Body of pancreas (tissue), 4 donors: Measurements from ENCODE around the gene HUWE1. TPM values are rescaled to one million over a fixed set of nuclear protein-coding genes. Genes with fewer than 3 reads are reported as not detected.

Experiments used
- ATAC-seq: fragments of 150-250 bp; one replicate; pipeline ENCODE4 v1.9.1; 2016
- DNase-seq, 4 donors: peaks; one replicate each; pipeline ENCODE4 v3.0.0-alpha.2; 2019
- H3K27ac ChIP-seq, 4 donors: fragments of 200-600 bp; sonication (generic); 1 replicate in 3 of 4; 2 replicates in 1 of 4; pipeline versions ENCODE4 v1.5.1 to v1.6.1; 2016 to 2019; ENCODE audit warnings: mild to moderate bottlenecking in 1 of 4, mixed read lengths in 1 of 4, moderate library complexity in 1 of 4
- H3K27me3 ChIP-seq, 2 donors: fragments of 200-600 bp; sonication (generic); one replicate each; pipeline ENCODE4 v1.6.0; 2016; ENCODE audit warnings: mild to moderate bottlenecking in 1 of 2
- H3K36me3 ChIP-seq, 2 donors: fragments of 200-600 bp; sonication (generic); replicated peaks in 1 of 2; 2 replicates each; pipeline ENCODE4 v1.5.1; 2016; ENCODE audit warnings: low read depth in 2 of 2; ENCODE audit not compliant: insufficient read depth in 1 of 2
- H3K4me1 ChIP-seq: fragments of 200-600 bp; sonication (generic); one replicate; pipeline ENCODE4 v1.6.0; 2016
- H3K4me3 ChIP-seq, 2 donors: fragments of 200-600 bp; sonication (generic); 1 replicate in 1 of 2; 2 replicates in 1 of 2; pipeline ENCODE4 v1.5.1; 2016 to 2019
- H3K9me3 ChIP-seq, 3 donors: fragments of 200-600 bp; sonication (generic); 1 replicate in 2 of 3; 2 replicates in 1 of 3; pipeline ENCODE4 v1.5.1; 2016
- CTCF ChIP-seq, 7 experiments: fragments of 450-650 bp in 4 of 7; fragments of 200-600 bp in 3 of 7; sonication (generic) in 3 of 7; IDR thresholded peaks; one replicate each; pipeline ENCODE4 v1.5.1; 2016 to 2019; ENCODE audit warnings: antibody characterized with exemption in 7 of 7
- POLR2A ChIP-seq, 3 donors: fragments of 450-650 bp; IDR thresholded peaks; one replicate each; pipeline ENCODE4 v1.6.1; 2016; ENCODE audit warnings: antibody characterized with exemption in 3 of 3, mild to moderate bottlenecking in 2 of 3
- WGBS, 2 donors: methylation state at CpG; one replicate each; pipeline ENCODE4 v1.1.5; 2017; 5-methylcytosine and 5-hydroxymethylcytosine counted together
- intact Hi-C: fragments of 100-400 bp; cut with DNase I; formaldehyde crosslinking; loops from one replicate; pipeline ENCODE4 v1.15.1; 2023
- total RNA-seq, 2 donors: library from RNA; depleted of rRNA; stranded (reverse); fragments of >200 nt; gene quantifications; one replicate each; pipeline ENCODE4 v1.1.0, GENCODE V29; 2016

Gene HUWE1
- total RNA-seq, 2 donors from 2014 or later, result 67.2 to 102 TPM

- peaks cover 16% of the 10 kb centered on the region for H3K4me1 ChIP-seq
- DNase-seq (no peak), ATAC-seq (no peak)
- no peaks in the 10 kb centered on the region for H3K9me3 ChIP-seq
- H3K36me3 ChIP-seq, result no peaks in the 10 kb centered on the region
- intact Hi-C loops, result no loop called here
- no peak overlapping the region for H3K4me3 ChIP-seq
- H3K27me3 ChIP-seq, result no peaks in the 10 kb centered on the region
- TF ChIP-seq CTCF (IDR thresholded peaks at IDR 0.05), result no peak
- TF ChIP-seq POLR2A (IDR thresholded peaks at IDR 0.05), result no peak
- 75 to 76% methylated on average over 1 of the region's 1 CpG for WGBS, 2 donors
- no peak overlapping the region for H3K27ac ChIP-seq
These were observed 20.3 kb downstream of the HUWE1 start for GRCh38 chrX:53666171-53666570.

GRCh38 chrX:53660004-53660403 lies 26.5 kb downstream of the HUWE1 start:
- DNase-seq, result no peak
- no peak for ATAC-seq
- no peak overlapping the region for H3K4me3 ChIP-seq
- no peaks in the 10 kb centered on the region for H3K27me3 ChIP-seq
- H3K9me3 ChIP-seq, result no peaks in the 10 kb centered on the region
- intact Hi-C loops, result no loop called here
- H3K27ac ChIP-seq, result no peak overlapping the region
- TF ChIP-seq CTCF (IDR thresholded peaks at IDR 0.05) (no peak), POLR2A (IDR thresholded peaks at IDR 0.05) (no peak)
- WGBS, 2 donors, result 71 to 77% methylated on average over 3 of the region's 3 CpGs
- peaks cover 5% of the 10 kb centered on the region for H3K4me1 ChIP-seq
- H3K36me3 ChIP-seq, result no peaks in the 10 kb centered on the region

- H3K27ac ChIP-seq, result no peak overlapping the region
- no peaks in the 10 kb centered on the region for H3K27me3 ChIP-seq
- no peak overlapping the region for H3K4me3 ChIP-seq
- H3K4me1 ChIP-seq, result peaks cover 5% of the 10 kb centered on the region
- no peaks in the 10 kb centered on the region for H3K9me3 ChIP-seq
- DNase-seq, result no peak
- no peaks in the 10 kb centered on the region for H3K36me3 ChIP-seq
- TF ChIP-seq POLR2A (IDR thresholded peaks at IDR 0.05) (no peak), CTCF (IDR thresholded peaks at IDR 0.05) (no peak)
- WGBS, 2 donors, result 83 to 94% methylated on average over 1 of the region's 1 CpG
- intact Hi-C loops, result no loop called here
- ATAC-seq, result no peak
These were observed 27.5 kb downstream of the HUWE1 start for GRCh38 chrX:53659039-53659438.

- intact Hi-C loops, result no loop called here
- H3K36me3 ChIP-seq, result no peaks in the 10 kb centered on the region
These were observed 29.7 kb downstream of the HUWE1 start for GRCh38 chrX:53656845-53657244.

More at GRCh38 chrX:53656845-53657244, 29.7 kb downstream of the HUWE1 start:
- no peak for ATAC-seq
- 19 to 41% methylated on average over 1 of the region's 1 CpG for WGBS, 2 donors
- Histone ChIP-seq H3K4me1 (peaks cover 5% of the 10 kb centered on the region), H3K4me3 (no peak overlapping the region), H3K27me3 (no peaks in the 10 kb centered on the region), H3K9me3 (no peaks in the 10 kb centered on the region), H3K27ac (no peak overlapping the region)
- TF ChIP-seq CTCF (IDR thresholded peaks at IDR 0.05) (no peak), POLR2A (IDR thresholded peaks at IDR 0.05) (no peak)
- no peak for DNase-seq
